22Rv1 (cell line): ENCODE data around the gene ZNF586.
"Not testable (repeated sequence)": the region's sequence is repeated elsewhere in the genome, so short reads cannot be mapped to it uniquely, and the experiment has no call there.

ENCODE experiments used
- CTCF ChIP-seq: fragments of 450-650 bp; IDR thresholded peaks from 2 replicates; pipeline ENCODE4 v1.5.1; 2017; ENCODE audit warnings: mild to moderate bottlenecking
- ZFX ChIP-seq: fragments of 450-650 bp; IDR thresholded peaks from 2 replicates; pipeline ENCODE4 v1.6.1; 2017; ENCODE audit warnings: antibody characterized with exemption, borderline replicate concordance

GRCh38 chr19:57821501-57821900 lies 52.0 kb downstream of the ZNF586 start:
- not testable (repeated sequence) for TF ChIP-seq CTCF, ZFX
